ENCODE data around the gene MGAT5B. TPM values are rescaled to one million over a fixed set of nuclear protein-coding genes. Genes with fewer than 3 reads are reported as not detected.

MGAT5B gene
- total and polyA plus RNA-seq, 2 experiments from 2014 or later: 1.6 to 10.0 TPM

- Mint-ChIP-seq H3K9me3 (no peaks in the 10 kb centered on the region), H3K4me1 (peaks cover 17% of the 10 kb centered on the region; the same call in 2 of the 3 replicates), H3K4me3 (no peak overlapping the region), H3K27me3 (ENCODE audit: insufficient read depth, low read depth, poor library complexity) (peaks cover 2% of the 10 kb centered on the region), H3K27ac (no peak overlapping the region), H3K36me3 (ENCODE audit: low read depth) (no peaks in the 10 kb centered on the region)
- Histone ChIP-seq H4K20me1 (replicated peaks; ENCODE audit: insufficient read depth) (no peaks in the 10 kb centered on the region), H3K27me3 (ENCODE audit: insufficient read depth) (no peaks in the 10 kb centered on the region), H3K36me3 (ENCODE audit: insufficient read depth) (no peaks in the 10 kb centered on the region), H3K27ac (ENCODE audit: low read depth) (no peak overlapping the region), H3F3A (replicated peaks; ENCODE audit: low read depth) (no peaks in the 10 kb centered on the region), H3K79me2 (replicated peaks; ENCODE audit: insufficient read depth) (no peaks in the 10 kb centered on the region), H3K9me2 (ENCODE audit: insufficient read depth) (no peaks in the 10 kb centered on the region), H3K4me1 (ENCODE audit: insufficient read depth) (peaks cover 10% of the 10 kb centered on the region), H3K4me2 (no peak overlapping the region), H2AFZ (no peak overlapping the region), H3K4me3 (no peak overlapping the region)
- ATAC-seq (no peak), DNase-seq (ENCODE audit: low spot score) (no peak)
- no peak for TF ChIP-seq EZH2 (IDR thresholded peaks at IDR 0.05; ENCODE audit: low read depth, unreplicated experiment)
- TF ChIP-seq ZNF462 (CRISPR knock-in tag; IDR thresholded peaks at IDR 0.05): no peak
- TF ChIP-seq, protein P1, sequence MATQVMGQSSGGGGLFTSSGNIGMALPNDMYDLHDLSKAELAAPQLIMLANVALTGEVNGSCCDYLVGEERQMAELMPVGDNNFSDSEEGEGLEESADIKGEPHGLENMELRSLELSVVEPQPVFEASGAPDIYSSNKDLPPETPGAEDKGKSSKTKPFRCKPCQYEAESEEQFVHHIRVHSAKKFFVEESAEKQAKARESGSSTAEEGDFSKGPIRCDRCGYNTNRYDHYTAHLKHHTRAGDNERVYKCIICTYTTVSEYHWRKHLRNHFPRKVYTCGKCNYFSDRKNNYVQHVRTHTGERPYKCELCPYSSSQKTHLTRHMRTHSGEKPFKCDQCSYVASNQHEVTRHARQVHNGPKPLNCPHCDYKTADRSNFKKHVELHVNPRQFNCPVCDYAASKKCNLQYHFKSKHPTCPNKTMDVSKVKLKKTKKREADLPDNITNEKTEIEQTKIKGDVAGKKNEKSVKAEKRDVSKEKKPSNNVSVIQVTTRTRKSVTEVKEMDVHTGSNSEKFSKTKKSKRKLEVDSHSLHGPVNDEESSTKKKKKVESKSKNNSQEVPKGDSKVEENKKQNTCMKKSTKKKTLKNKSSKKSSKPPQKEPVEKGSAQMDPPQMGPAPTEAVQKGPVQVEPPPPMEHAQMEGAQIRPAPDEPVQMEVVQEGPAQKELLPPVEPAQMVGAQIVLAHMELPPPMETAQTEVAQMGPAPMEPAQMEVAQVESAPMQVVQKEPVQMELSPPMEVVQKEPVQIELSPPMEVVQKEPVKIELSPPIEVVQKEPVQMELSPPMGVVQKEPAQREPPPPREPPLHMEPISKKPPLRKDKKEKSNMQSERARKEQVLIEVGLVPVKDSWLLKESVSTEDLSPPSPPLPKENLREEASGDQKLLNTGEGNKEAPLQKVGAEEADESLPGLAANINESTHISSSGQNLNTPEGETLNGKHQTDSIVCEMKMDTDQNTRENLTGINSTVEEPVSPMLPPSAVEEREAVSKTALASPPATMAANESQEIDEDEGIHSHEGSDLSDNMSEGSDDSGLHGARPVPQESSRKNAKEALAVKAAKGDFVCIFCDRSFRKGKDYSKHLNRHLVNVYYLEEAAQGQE (IDR thresholded peaks at IDR 0.05; ENCODE audit: unreplicated experiment): no peak
- TF ChIP-seq, protein P2, sequence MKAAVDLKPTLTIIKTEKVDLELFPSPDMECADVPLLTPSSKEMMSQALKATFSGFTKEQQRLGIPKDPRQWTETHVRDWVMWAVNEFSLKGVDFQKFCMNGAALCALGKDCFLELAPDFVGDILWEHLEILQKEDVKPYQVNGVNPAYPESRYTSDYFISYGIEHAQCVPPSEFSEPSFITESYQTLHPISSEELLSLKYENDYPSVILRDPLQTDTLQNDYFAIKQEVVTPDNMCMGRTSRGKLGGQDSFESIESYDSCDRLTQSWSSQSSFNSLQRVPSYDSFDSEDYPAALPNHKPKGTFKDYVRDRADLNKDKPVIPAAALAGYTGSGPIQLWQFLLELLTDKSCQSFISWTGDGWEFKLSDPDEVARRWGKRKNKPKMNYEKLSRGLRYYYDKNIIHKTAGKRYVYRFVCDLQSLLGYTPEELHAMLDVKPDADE (IDR thresholded peaks at IDR 0.05): no peak
- no peak for TF ChIP-seq JUNB (IDR thresholded peaks at IDR 0.05; ENCODE audit: unreplicated experiment)
- TF ChIP-seq CTCF (conservative IDR thresholded peaks at IDR 0.05; ENCODE audit: low read depth in 2 of 2): no peak
Measured at GRCh38 chr17:76947309-76947708, 79.1 kb downstream of the MGAT5B start.
